Hepatocyte (in vitro differentiated cells): ENCODE data around the gene CLTCL1. TPM values are rescaled to one million over a fixed set of nuclear protein-coding genes. Genes with fewer than 3 reads are reported as not detected.

Experiments
- DNase-seq: peaks from one replicate; pipeline ENCODE4 v3.0.0-alpha.2; 2016; ENCODE audit warnings: low spot score
- H2AFZ ChIP-seq: fragments of 200-600 bp; sonication (generic); 2 replicates; pipeline ENCODE4 v1.6.0; 2016; ENCODE audit warnings: antibody characterized with exemption, mild to moderate bottlenecking
- H3K27ac ChIP-seq: fragments of 200-600 bp; sonication (generic); 2 replicates; pipeline ENCODE4 v1.5.1; 2016; ENCODE audit warnings: mild to moderate bottlenecking
- H3K27me3 ChIP-seq: fragments of 200-600 bp; sonication (generic); 2 replicates; pipeline ENCODE4 v1.6.1; 2016
- H3K36me3 ChIP-seq: fragments of 200-600 bp; sonication (generic); replicated peaks from 2 replicates; pipeline ENCODE4 v1.5.1; 2016; ENCODE audit warnings: low read depth; ENCODE audit not compliant: insufficient read depth
- H3K4me1 ChIP-seq: fragments of 200-600 bp; sonication (generic); 2 replicates; pipeline ENCODE4 v1.5.1; 2016; ENCODE audit warnings: mild to moderate bottlenecking, moderate library complexity; ENCODE audit not compliant: insufficient read depth
- H3K4me2 ChIP-seq: fragments of 200-600 bp; sonication (generic); 2 replicates; pipeline ENCODE4 v1.6.0; 2016
- H3K4me3 ChIP-seq: fragments of 200-600 bp; sonication (generic); 2 replicates; pipeline ENCODE4 v1.5.1; 2016; ENCODE audit warnings: mild to moderate bottlenecking
- H3K79me2 ChIP-seq: fragments of 200-600 bp; sonication (generic); 2 replicates; pipeline ENCODE4 v1.6.0; 2017; ENCODE audit warnings: mild to moderate bottlenecking
- H3K9me2 ChIP-seq: fragments of 200-600 bp; sonication (generic); replicated peaks from 2 replicates; pipeline ENCODE4 v1.6.0; 2017; ENCODE audit warnings: mild to moderate bottlenecking; ENCODE audit not compliant: insufficient read depth
- H3K9me3 ChIP-seq: fragments of 200-600 bp; sonication (generic); 2 replicates; pipeline ENCODE4 v1.5.1; 2016; ENCODE audit warnings: low read depth, mild to moderate bottlenecking
- H4K20me1 ChIP-seq: fragments of 200-600 bp; sonication (generic); 2 replicates; pipeline ENCODE4 v1.6.0; 2016; ENCODE audit warnings: mild to moderate bottlenecking; ENCODE audit not compliant: insufficient read depth, poor library complexity, severe bottlenecking
- CTCF ChIP-seq: fragments of 200-600 bp; sonication (generic); IDR thresholded peaks from 2 replicates; pipeline ENCODE4 v1.5.1; 2016; ENCODE audit warnings: antibody characterized with exemption, mild to moderate bottlenecking; ENCODE audit not compliant: poor library complexity
- EZH2 ChIP-seq: fragments of 200-600 bp; sonication (generic); IDR thresholded peaks from 2 replicates; pipeline ENCODE4 v1.6.1; 2016; ENCODE audit warnings: antibody characterized with exemption, mild to moderate bottlenecking, borderline replicate concordance
- EZH2phosphoT487 ChIP-seq: fragments of 200-600 bp; sonication (generic); IDR thresholded peaks from one replicate; pipeline ENCODE4 v1.6.1; 2018; ENCODE audit warnings: antibody characterized with exemption, mild to moderate bottlenecking, low read depth, moderate library complexity; ENCODE audit not compliant: unreplicated experiment, severe bottlenecking
- WGBS: methylation state at CpG from one replicate; pipeline ENCODE4 v1.1.6; 2016; ENCODE audit warnings: low lambda C conversion rate; ENCODE audit errors: missing lambda C conversion rate; 5-methylcytosine and 5-hydroxymethylcytosine counted together
- polyA plus RNA-seq: library from polyadenylated mRNA; unstranded; fragments of >200 nt; fragmentation: Nextera tagmentation; extraction: Ambion mirVana; gene quantifications from 2 replicates; pipeline ENCODE4 v1.2.1, GENCODE V29; 2016
- total RNA-seq: library from RNA; depleted of rRNA; stranded (reverse); fragments of >200 nt; gene quantifications from 2 replicates; pipeline ENCODE4 v1.2.3, GENCODE V29; 2014

Gene CLTCL1
- total and polyA plus RNA-seq, 2 experiments from 2014 or later: 2.2 to 3.7 TPM

DNA sequence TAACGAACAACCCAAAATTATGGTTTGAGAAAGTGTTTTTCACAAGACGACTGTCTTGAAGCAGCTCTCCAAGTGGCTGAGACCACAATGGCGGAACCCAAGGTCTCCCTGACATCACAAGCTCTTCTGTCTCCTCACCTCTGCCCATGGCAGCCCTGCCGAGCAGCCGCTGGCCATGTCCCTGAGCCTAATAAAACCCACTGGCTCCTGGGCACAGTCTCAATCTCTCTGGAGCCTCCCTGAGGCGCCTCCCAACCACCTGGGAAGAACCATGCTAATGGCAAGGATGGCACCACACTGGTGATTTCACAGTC is 50.0 kb downstream of the CLTCL1 start:
- Histone ChIP-seq H3K9me3 (no peaks in the 10 kb centered on the region), H4K20me1 (no peaks in the 10 kb centered on the region), H2AFZ (no peak overlapping the region), H3K79me2 (no peaks in the 10 kb centered on the region), H3K4me1 (no peaks in the 10 kb centered on the region), H3K4me3 (no peak overlapping the region), H3K27me3 (no peaks in the 10 kb centered on the region), H3K36me3 (no peaks in the 10 kb centered on the region), H3K27ac (no peak overlapping the region), H3K9me2 (no peaks in the 10 kb centered on the region), H3K4me2 (no peak overlapping the region)
- TF ChIP-seq EZH2phosphoT487 (no peak), EZH2 (no peak), CTCF (no peak)
- 94% methylated on average over 6 of the region's 6 CpGs for WGBS
- no peak for DNase-seq

GRCh38 chr22:19240813-19241592 is 50.5 kb downstream of the CLTCL1 start:
- Histone ChIP-seq H3K4me1 (no peaks in the 10 kb centered on the region), H3K4me3 (no peak overlapping the region), H3K79me2 (no peaks in the 10 kb centered on the region), H4K20me1 (no peaks in the 10 kb centered on the region), H3K9me2 (no peaks in the 10 kb centered on the region), H3K27ac (no peak overlapping the region), H3K36me3 (no peaks in the 10 kb centered on the region), H3K4me2 (no peak overlapping the region), H2AFZ (no peak overlapping the region), H3K27me3 (no peaks in the 10 kb centered on the region), H3K9me3 (no peaks in the 10 kb centered on the region)
- 98% methylated on average over 13 of the region's 14 CpGs for WGBS
- TF ChIP-seq CTCF (no peak), EZH2 (no peak), EZH2phosphoT487 (no peak)
- DNase-seq: no peak

GRCh38 chr22:19239464-19239863 is 52.1 kb downstream of the CLTCL1 start:
- Histone ChIP-seq H3K27ac (no peak overlapping the region), H3K9me2 (no peaks in the 10 kb centered on the region), H2AFZ (no peak overlapping the region), H4K20me1 (no peaks in the 10 kb centered on the region), H3K9me3 (no peaks in the 10 kb centered on the region), H3K36me3 (no peaks in the 10 kb centered on the region), H3K4me1 (no peaks in the 10 kb centered on the region), H3K4me3 (no peak overlapping the region), H3K27me3 (no peaks in the 10 kb centered on the region), H3K79me2 (no peaks in the 10 kb centered on the region), H3K4me2 (no peak overlapping the region)
- no peak for DNase-seq
- WGBS: 94% methylated on average over 7 of the region's 7 CpGs
- TF ChIP-seq EZH2 (no peak), CTCF (no peak), EZH2phosphoT487 (no peak)
